GM23248 (cell line): ENCODE results near the gene CNKSR3.

Source experiments
- EZH2 ChIP-seq: fragments of 200-600 bp; sonication (generic); IDR thresholded peaks from 2 replicates; pipeline ENCODE4 v1.6.1; 2018; ENCODE audit warnings: antibody characterized with exemption, mild to moderate bottlenecking; ENCODE audit not compliant: insufficient read depth, poor library complexity, severe bottlenecking
- EZH2phosphoT487 ChIP-seq: fragments of 200-600 bp; sonication (generic); IDR thresholded peaks from 2 replicates; pipeline ENCODE4 v1.6.1; 2018; ENCODE audit warnings: antibody characterized with exemption, moderate library complexity, mild to moderate bottlenecking, low read depth; ENCODE audit not compliant: insufficient read depth

DNA sequence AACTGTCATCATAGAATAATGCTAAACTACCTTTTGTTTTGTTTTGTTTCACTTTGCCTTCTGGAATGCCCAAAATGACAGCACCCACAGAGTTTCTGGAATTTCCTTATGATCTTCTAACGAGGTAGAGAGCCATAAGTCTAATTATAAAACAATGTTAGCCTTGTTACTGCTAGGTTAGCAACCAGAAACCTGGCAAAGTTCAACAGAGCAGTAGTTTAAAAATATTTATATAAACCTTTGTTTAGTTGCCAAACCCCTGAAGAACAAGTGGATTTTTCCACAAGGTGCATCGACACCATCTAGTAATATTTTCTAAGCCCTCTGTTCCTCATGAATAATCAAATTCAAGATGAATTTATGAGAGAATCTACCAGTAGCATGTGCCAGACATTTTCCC, 126.3 kb downstream of the CNKSR3 start:
- TF ChIP-seq EZH2 (no peak), EZH2phosphoT487 (no peak)
